Bronchial epithelial cell (primary cell): ENCODE results near the gene GNB1L. TPM values are rescaled to one million over a fixed set of nuclear protein-coding genes. Genes with fewer than 3 reads are reported as not detected.

Experiments
- DNase-seq: peaks from one replicate; pipeline ENCODE4 v3.0.0-alpha.2; 2010; ENCODE audit warnings: low read depth
- FAIRE-seq: peaks from 2 replicates; lab custom pipeline; 2011; peaks lifted over from hg19 to GRCh38; lab: Jason Lieb, UNC
- H3K27me3 ChIP-seq: 2 replicates; pipeline ENCODE4 v1.5.1; 2011; ENCODE audit warnings: low read length; ENCODE audit not compliant: control insufficient read depth, insufficient read depth
- H3K36me3 ChIP-seq: 2 replicates; pipeline ENCODE4 v1.5.1; 2011; ENCODE audit warnings: low read length; ENCODE audit not compliant: control insufficient read depth, insufficient read depth
- H3K4me3 ChIP-seq: 2 replicates; pipeline ENCODE4 v1.5.1; 2011; ENCODE audit warnings: mild to moderate bottlenecking, low read depth, low read length, control low read depth
- CTCF ChIP-seq: IDR thresholded peaks from 2 replicates; pipeline ENCODE4 v1.5.1; 2011; ENCODE audit warnings: mild to moderate bottlenecking, moderate library complexity, low read length, control low read depth, inconsistent platforms; ENCODE audit not compliant: insufficient read depth, severe bottlenecking
- total RNA-seq: library from RNA; depleted of rRNA; stranded (reverse); fragments of >200 nt; gene quantifications from 2 replicates; pipeline ENCODE4 v1.2.1, GENCODE V29; 2014

The GNB1L gene
- total RNA-seq, 1 donor from 2014 or later, result 7.6 TPM

- FAIRE-seq, result no peak
- Histone ChIP-seq H3K27me3 (peaks cover 2% of the 10 kb centered on the region), H3K4me3 (no peak overlapping the region), H3K36me3 (no peaks in the 10 kb centered on the region)
- no peak for DNase-seq
- no peak for TF ChIP-seq CTCF
These were observed 98.9 kb downstream of the GNB1L start for GRCh38 chr22:19755722-19756287.

GRCh38 chr22:19755145-19755710 is 99.4 kb downstream of the GNB1L start:
- no peaks in the 10 kb centered on the region for H3K36me3 ChIP-seq
- H3K27me3 ChIP-seq, result peaks cover 2% of the 10 kb centered on the region
- no peak for FAIRE-seq
- H3K4me3 ChIP-seq, result no peak overlapping the region
- TF ChIP-seq CTCF, result no peak
- no peak for DNase-seq

DNA sequence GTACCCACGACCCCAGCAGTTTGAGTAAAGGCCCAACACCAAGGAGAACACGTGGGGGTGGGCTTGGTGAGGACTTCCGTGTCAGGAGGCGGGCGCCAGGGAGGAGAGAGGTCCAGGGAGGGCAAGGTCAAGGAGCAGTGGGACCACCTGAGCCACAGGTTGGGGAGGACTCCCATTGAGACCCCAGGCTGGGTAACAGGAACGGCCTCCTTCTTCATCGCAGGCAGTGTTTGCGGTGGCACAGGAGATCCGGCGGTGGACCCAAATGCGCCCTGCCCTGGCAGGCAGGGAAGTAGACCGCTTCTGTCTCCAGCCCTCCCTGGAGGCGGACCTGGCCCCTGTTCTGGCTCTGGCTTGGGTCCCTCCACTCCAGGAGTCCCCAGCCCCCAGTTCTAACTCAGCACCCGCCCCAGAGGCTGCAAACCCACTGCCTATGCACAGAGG is 100.0 kb downstream of the GNB1L start:
- TF ChIP-seq CTCF, result no peak
- DNase-seq, result no peak
- Histone ChIP-seq H3K36me3 (no peaks in the 10 kb centered on the region), H3K4me3 (no peak overlapping the region), H3K27me3 (peaks cover 2% of the 10 kb centered on the region)
- no peak for FAIRE-seq

GRCh38 chr22:19753996-19754700 is 100.5 kb downstream of the GNB1L start:
- DNase-seq (no peak), FAIRE-seq (no peak)
- TF ChIP-seq CTCF, result no peak

DNA sequence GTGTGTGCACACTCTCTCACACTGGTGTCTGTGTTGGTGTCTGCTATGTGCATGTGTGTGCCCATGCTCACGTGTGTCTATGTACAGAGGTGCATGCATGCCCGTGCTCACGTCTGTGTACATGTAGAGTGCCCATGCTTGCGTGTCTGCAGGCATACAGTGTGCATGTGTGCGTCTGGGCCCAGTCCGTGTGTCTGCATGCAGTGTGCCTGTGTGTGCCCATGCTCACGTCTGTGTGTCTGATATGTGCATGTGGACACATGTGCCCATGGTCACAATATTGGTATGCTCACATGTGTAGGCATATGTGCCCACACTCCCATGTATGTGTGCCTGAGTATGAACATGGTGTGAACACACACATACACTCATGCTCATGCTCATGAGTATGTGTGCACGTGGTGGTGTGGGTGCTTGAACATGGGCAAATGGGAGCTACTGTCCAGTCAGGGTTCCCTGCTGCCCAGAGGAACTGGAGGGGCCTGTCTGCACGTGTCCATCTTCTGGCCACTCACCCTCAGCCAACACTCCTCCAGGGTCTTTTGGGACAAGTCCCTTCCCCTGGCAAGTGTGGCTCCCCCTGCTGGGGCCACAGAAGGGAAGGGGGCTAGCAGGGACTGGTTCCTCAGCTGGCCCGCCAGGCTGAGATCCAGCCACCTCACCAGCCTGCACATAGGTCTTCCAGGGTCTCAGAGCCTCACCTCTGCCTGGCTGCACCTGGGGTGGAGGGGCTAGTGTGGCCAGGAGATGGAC is 101.4 kb downstream of the GNB1L start:
- H3K27me3 ChIP-seq, result peaks cover 2% of the 10 kb centered on the region

More at GRCh38 chr22:19753996-19754700, 100.5 kb downstream of the GNB1L start:
- H3K4me3 ChIP-seq, result no peak overlapping the region
- H3K27me3 ChIP-seq, result peaks cover 2% of the 10 kb centered on the region
- H3K36me3 ChIP-seq, result no peaks in the 10 kb centered on the region

More for the DNA sequence above, 101.4 kb downstream of the GNB1L start:
- DNase-seq, result no peak
- peak; percentile 16 for TF ChIP-seq CTCF
- peak; percentile 96 for FAIRE-seq
- Histone ChIP-seq H3K4me3 (no peak overlapping the region), H3K36me3 (no peaks in the 10 kb centered on the region)
